Islet of Langerhans (tissue), 1 donor: ENCODE data around the gene NDUFA13.

Source experiments
- FAIRE-seq: peaks from one replicate; lab custom pipeline; 2011; peaks lifted over from hg19 to GRCh38; lab: Jason Lieb, UNC

The NDUFA13 gene

GRCh38 chr19:19548915-19549759, 33.1 kb downstream of the NDUFA13 start:
- no peak for FAIRE-seq

DNA sequence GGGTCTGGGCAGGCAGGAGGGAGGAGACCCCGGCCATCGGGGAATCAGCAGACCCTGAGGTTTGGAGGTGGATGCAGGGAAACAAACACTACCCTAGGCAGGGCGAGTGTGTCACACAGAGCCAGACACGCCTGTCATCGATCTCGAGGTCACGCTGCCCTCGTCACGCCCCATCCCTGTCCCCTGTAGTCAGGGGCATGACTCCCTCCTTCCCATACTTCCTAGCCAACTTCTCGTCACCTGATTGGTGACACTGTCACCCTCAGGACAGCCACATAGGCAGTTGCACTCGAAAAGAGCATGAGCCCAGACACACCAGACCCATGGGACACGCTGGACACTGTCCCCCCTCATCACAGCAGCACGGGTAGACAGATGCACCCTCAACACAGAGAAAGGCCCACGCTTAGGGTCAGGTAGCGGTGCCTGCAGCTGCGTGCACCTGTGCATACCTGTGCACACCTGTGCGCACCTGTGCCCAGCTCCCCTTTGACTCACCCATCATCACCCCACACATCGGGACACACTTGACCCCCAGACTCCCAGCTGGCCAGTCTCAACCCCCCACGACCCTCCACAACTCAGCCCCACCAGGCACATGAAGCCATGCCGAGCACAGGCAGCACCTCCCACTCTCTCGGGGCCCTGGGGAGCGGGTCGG, 33.9 kb downstream of the NDUFA13 start:
- FAIRE-seq = no peak

DNA sequence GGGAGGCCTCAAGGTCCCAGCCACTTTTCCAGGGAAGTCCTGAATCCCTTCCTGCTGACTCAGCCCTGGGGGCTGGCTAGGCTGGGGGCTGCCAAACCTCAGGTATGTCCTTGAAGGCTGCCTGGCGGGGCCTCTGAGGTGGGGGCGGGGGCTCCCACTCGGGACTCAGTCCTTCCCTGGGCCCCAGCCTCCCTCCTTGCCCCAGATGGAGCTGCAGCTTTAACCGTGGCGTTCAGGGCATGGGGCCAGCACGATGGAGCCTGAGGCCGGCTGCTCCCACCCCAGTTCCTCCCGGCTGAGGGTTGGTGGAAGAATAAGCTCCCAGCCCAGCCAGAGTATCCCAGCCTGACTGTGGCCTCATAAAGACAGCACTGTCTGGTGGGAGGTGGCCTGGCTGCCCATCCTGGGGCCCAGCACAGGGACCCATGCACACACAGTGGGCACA, 34.5 kb downstream of the NDUFA13 start:
- FAIRE-seq = no peak

DNA sequence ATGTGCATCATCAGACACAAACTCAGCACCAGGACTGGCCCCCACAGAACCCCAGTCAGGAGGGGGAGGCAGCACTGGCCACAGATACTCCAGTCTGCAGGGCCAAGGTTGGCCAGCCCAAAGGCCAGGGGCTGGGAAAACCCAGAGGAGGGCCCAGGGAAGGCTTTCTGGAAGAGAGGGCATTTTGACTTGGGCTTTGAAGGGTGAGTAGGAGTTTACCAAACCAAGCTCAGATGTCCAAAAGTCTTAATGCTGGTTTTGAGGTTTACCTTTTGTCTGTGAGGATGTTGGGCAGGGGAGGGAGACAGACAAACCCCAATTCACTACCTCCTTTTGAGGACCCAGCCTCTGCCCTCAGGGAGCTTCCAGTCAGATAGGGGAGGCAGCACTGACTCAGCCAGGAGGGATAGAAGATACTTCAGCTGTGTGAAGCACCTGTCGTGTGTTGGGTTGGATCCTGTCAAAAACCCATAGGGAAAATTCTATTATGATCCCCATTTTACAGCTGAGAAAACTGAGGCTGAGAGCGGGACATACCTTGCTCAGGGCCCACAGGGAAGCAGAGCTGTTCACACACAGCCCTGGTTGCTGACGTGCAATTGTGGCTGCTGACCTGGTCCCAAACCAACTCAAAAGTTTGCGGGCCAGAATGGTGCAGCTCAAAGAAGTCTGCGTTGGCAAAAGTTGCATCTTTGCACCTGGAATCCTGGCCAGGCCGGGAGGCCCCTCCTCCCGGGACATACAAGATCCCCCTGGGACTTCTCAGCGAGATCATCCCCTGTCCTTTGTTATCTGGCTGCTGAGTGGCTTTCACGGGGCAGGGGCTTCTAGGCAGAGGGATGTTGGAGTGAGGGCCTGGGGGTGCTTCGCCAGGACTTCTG, 35.2 kb downstream of the NDUFA13 start:
- FAIRE-seq = no peak

GRCh38 chr19:19551853-19552192, 35.8 kb downstream of the NDUFA13 start:
- no peak for FAIRE-seq

DNA sequence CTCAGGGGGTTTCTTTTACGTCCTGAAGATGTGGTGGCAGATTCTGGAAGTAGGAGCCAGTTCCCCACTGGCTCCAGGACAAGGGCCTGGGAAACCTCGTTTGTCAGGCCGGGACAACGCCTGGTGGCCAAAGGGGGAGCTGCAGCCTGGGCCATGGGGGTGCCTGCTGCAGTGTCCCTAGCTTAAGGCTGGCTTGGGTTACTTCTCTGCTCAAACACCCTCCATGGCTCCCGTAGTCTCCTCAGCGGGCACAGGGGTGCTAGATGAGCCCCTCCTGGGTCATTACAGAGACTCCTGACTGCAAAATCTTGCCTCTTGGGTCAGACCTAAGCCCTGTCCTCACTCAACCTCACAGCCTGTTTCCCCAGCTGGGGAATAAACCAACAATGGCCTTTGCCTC, 36.8 kb downstream of the NDUFA13 start:
- FAIRE-seq = no peak

DNA sequence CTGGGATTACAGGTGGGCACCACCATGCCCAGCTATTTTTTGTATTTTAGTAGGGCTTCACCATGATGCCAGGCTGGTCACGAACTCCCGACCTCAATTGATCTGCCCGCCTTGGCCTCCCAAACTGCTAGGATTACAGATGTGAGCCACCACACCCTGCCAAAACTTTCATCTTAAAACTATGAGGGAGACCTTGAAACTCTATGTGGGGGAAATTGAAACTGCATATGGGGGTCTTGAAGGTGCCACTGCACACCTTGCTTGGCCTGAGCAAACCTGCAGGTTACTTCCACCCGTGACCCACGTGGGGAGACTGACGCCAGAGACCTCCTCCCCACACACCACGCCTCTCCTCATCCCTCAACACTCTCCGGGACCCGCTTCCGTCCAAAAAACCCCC, 37.6 kb downstream of the NDUFA13 start:
- no peak for FAIRE-seq

GRCh38 chr19:19554074-19555023, 38.3 kb downstream of the NDUFA13 start:
- no peak for FAIRE-seq

DNA sequence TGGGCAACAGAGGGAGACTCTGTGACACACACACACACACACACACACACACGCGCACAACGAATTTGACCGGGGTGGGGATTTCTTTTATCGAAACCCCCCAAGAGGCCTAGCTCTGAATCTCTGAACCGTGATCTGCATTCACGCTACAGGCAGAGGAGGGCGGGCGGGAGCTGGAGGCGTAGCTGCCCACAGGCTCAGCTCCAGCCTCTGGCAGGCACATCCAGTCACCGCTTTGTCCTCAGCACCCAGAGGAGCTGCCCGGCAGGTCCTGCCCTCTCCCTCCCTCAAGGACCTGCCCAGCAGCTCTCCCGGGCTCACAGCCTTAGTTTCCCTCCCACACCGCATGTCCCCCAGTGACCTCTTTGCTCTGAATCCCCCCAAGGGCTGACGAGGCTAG, 42.0 kb downstream of the NDUFA13 start:
- no peak for FAIRE-seq

DNA sequence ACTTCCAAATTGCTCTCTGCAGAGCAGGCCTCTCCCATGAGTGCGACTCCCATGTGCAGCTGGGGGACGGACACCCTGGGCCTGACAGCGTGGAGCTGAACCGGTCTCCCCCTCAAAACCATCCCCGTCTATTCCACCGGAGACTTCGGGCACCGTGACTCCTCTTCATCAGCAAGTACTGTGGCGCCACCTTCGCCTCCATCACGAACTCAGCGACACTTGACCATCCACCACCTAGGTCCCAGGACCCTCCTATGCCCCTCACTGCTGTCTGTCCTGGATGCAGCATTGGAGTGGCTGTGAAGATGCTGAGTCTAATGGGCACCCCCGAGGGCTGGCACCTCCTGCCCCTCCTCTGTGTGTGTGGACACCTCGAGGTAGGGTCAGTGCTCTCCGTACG, 42.6 kb downstream of the NDUFA13 start:
- FAIRE-seq = no peak

DNA sequence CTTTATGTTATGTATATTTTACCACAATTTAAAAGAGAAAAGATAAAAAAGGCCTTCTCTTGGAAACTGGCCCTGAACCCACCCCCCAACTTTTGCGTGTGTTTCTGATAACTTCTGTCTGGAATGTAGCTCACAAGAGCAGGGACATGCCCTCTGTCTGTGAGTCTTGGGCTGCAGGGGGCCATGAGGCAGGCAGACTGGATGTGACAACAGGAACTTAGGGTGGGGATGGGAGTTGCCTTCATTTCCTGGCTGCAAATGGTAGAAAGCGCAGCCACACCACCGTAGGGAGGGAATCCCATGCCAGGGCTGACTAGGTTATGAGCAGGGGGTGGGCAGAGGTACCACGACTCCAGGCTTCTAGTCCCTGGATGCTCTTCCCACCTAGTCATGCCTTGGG, 43.9 kb downstream of the NDUFA13 start:
- no peak for FAIRE-seq

GRCh38 chr19:19561946-19562664, 46.1 kb downstream of the NDUFA13 start:
- no peak for FAIRE-seq

- no peak for FAIRE-seq
These were observed 46.8 kb downstream of the NDUFA13 start for GRCh38 chr19:19562665-19563347.

DNA sequence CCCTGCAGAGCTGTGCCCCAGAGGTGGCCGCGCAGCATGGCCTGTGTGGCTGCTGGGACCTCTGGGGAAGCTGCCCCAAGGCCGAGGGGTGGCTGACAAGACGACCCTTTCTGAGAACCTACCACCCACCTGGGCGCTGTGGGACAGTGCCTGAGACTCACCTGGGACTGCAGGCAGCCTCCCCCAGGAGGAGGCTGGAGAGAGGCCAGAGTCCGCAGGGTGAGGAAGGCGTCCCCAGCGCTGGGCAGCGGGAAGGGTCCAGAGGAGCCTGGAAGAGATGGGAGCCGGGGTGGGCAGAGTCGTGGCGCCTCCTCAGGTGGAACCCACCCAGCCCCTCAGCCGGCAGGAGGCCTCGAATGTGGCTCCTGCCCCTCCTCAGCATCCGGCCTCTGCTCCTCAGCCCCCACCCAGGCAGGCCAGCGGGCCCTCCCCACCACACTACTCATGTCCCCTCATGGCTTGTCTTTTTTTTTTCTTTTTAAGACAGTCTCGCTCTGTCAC, 47.4 kb downstream of the NDUFA13 start:
- no peak for FAIRE-seq

- no peak for FAIRE-seq
These were observed 50.3 kb downstream of the NDUFA13 start for GRCh38 chr19:19566306-19566705.

- no peak for FAIRE-seq
These were observed 51.4 kb downstream of the NDUFA13 start for GRCh38 chr19:19567391-19567790.

DNA sequence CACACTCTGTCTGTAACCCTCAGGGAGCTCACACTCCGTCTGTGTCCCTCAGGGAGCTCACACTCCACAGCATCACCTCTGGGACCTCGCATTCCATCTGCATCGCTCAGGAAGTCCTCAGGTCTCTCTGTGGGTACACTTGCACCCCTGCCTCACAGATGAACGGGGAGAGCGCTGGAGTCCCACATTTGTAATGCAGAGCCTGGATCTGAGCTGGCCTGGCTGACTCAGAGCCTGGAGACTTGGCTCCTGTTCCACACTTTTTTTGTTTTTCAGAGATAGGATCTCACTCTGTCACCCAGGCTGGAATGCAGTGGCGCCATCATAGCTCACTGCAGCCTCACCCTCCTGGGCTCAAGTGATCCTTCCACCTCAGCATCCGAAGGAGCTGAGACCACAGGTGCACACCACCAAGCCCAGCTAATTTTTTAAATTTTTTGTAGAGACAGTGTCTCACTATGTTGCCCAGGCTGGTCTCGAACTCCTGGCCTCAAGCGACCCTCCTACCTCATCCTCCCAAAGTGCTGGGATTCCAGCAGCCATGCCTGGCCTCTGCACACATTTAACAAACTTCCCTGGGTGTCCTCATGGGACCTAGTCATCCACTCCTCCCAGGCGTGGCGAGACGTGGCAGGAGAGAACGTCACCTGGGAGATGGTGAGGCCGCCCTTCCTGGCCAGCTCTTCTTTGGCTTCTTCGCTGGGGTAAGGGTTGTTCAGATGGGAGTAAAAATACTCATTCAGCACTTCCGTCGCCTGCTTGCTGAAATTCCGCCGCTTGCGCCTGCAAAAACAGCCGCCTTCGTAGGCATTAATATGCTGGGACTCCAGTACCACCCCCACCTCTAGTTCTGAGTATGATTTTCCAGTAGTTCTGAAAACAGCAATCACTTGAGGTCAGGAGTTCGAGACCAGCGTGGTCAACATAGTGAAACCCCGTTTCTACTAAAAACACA, 53.1 kb downstream of the NDUFA13 start:
- FAIRE-seq = no peak

DNA sequence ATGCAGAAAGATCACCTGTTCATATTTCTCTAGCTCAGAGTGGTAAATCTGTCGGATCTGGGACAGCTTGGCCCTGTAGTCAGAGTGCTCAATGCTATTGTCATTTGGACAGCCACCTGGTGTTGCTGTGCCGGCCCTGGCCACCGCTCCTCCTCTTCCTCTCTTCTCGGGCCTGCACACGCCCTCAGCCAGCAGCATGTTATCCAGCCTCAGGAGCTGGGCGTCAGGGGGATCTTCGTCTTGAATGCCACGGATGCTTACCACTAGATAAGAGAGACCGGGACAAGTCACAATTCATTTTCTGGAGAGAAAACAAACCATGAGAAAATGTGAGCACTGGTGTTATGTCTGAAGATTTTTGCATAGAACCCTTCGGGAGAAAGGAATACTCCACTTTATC, 54.5 kb downstream of the NDUFA13 start:
- FAIRE-seq = no peak
